ENCODE data around the gene COL6A1. TPM values are rescaled to one million over a fixed set of nuclear protein-coding genes. Genes with fewer than 3 reads are reported as not detected.
"Not testable (repeated sequence)": the region's sequence is repeated elsewhere in the genome, so short reads cannot be mapped to it uniquely, and the experiment has no call there.

Gene COL6A1
- total RNA-seq, 2 donors from 2014 or later: 606 to 689 TPM

DNA sequence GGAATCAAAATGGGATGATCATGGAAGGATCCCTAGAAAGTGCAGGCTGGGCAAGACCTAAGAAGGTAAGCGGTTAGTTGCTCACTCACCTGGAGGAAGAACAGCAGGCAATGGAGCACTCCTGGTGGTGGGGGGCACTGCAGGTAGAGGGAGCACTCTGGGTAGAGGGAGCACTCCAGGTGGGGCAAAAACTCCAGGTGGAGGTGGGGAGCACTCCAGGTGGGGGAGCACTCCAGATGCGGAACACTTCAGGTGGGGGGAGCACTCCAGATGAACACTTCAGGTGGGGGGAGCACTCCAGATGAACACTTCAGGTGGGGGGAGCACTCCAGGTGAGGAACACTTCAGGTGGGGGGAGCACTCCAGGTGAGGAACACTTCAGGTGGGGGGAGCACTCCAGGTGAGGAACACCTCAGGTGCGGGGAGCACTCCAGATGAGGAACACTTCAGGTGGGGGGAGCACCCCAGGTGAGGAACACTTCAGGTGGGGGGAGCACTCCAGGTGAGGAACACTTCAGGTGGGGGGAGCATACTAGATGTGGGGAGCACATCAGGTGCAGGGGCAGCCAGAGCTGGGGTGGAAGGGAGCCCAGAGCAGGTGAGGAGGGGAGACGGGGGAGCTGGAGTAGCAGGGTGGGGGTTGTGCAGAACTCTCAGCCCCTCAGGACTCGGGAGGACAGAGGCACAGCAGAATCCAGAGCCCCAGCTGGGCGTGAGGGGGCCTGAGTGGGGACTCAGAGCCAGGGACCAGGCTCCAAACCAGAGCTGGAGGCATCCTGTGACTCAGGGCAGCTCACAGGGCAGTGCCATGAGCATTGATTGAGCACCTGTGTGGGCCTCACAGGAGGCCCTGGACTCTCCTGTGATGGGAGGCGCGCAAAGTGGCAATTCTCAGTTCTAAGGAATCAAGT lies 37.7 kb upstream of the COL6A1 start:
- intact Hi-C loops (cut with DNase I): loop anchor here in 1 of 2 donors (1.0 to 10.0 kb wide), 2 partner anchors 40 to 341 kb away; partner anchors contain the start of genes MCM3AP and YBEY
- DNase-seq (ENCODE audit: low spot score): no peak

DNA sequence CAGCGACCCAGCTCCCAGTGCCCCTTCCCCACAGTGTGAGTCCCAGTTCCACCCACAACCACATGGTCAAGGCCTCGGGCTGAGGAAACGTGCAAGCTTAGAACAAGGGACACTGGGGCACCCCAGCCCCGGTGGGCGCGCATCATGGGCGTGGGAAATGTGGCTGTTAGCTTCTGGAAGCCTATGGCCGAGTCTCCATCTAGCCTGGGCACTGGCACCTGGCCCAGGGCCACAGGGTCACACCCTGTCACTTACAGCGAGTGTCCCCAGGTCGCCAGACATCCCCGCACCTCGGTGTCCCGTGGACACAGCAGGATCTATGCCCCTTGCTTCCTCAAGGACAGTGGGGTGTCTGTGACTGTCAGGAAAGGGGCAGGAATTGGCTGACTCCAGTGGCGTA lies 37.0 kb upstream of the COL6A1 start:
- intact Hi-C loops (cut with DNase I): loop anchor here in 1 of 2 donors (1.0 to 10.0 kb wide), 2 partner anchors 40 to 340 kb away; partner anchors contain the start of genes MCM3AP and YBEY

DNA sequence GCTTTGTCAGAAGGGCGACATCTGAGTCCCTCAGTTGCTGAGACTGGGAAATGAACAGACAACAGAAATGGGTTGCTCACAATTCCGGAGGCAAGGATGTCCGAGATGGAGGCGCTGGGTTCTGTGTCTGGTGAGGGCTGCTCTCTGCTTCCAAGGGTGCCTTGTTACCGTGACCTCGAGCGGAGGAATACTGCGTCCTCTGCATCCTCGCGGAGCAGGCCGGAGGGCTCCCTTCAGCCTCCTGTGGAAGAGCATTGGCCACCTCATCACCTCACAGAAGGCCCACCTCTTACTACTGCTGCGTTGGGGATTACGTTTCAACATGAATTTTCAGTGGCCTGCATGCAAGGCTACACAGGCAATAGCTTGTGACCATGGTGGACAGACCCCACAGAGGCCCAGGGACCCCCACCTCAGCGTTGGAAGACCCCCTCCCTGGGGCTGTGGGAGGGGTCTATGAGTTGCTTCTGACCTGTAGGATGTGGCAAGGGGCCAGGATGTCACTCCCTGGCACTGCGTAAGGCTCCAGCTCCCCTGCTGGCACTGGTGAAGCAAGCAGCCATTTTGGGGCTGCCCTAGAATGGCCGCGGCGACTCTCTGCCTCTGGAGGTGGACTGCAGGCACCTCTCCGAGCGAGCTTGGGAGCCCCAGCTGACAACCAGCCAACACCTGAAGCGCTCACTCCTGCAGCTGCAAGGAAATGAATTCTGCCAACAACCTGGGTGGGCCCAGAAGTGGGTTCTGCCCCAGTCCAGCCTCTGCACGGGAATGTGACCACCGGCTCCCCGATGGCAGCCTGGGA lies 36.3 kb upstream of the COL6A1 start:
- no peak for DNase-seq (ENCODE audit: low spot score)
- intact Hi-C loops (cut with DNase I): loop anchor here in 1 of 2 donors (10.0 kb wide), 1 partner anchor 340 kb away; the partner anchor contains the start of genes MCM3AP and YBEY

More for the DNA sequence above, 37.0 kb upstream of the COL6A1 start:
- DNase-seq (ENCODE audit: low spot score): no peak

DNA sequence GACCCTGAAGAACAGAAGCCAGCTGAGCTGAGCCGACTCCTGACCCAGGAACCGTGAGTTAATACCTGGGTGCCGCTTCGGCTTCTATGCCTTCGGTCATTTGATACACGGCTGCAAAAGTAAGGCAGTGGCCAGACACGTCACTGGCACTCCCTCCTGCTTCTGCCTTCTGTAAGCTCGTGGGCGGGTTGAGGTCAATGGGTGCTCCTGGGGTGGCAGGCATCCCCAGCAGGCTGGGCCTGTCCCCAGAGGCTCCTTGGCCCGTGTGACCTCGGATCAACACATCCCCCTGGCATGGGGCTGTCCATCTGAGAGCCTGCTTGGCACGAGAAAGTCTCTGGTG lies 35.7 kb upstream of the COL6A1 start:
- intact Hi-C loops (cut with DNase I): loop anchor here in 1 of 2 donors (10.0 kb wide), 1 partner anchor 339 kb away; the partner anchor contains the start of genes MCM3AP and YBEY
- DNase-seq (ENCODE audit: low spot score): no peak

DNA sequence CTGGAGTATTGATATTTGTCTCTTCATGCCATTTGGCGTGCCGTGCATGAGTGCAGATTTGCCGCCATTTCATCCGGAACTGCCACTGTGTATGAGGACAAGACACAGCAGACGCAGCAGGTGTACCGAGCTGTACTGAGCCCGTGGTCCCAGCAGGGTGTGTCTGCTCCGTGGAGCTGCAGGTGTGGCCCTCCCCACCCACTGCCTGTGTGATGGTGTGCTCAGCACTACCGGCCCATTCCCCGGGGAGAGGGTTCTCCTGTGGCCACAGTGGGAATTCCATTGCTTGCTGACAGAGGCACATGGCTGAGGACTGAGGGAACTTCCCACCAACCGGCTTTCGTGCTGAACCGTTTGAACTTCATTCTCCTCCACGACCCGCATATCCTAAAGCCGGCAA lies 34.3 kb upstream of the COL6A1 start:
- intact Hi-C loops (cut with DNase I): loop anchor here in 1 of 2 donors (10.0 kb wide), 1 partner anchor 338 kb away; the partner anchor contains the start of genes MCM3AP and YBEY
- no peak for DNase-seq (ENCODE audit: low spot score)

- DNase-seq (ENCODE audit: low spot score): no peak
- intact Hi-C loops (cut with DNase I): loop anchor here in 1 of 2 donors (10.0 kb wide), 1 partner anchor 337 kb away; the partner anchor contains the start of genes MCM3AP and YBEY
Measured at GRCh38 chr21:45947716-45948255, 33.8 kb upstream of the COL6A1 start.

DNA sequence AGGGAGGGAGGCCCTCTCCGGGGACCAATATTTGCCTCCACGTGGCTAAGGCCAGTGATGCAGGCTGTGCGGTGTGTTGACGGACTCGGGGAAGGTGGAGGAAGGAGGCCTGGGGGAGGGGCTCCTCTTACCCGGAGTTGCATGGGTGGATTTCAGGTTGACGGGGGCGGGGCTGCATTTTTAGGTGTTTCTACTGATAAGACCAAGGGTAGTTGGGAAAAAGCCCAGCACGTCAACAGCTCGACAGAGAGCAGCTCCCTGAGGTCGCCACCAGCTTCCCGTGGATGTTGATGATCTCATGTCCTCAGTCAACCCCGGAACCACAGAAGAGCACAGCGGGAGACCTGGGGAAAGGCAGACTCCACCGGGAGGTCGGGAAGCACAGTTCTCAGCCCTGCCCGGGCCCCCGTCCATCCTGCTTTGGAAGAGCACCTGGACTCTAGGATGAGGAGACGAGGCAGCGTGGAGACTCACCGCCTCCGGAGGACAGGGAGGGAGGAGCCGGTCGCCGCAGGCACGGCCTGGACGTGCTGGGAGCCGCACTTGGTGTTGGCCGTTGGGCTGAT lies 32.9 kb upstream of the COL6A1 start:
- intact Hi-C loops (cut with DNase I): loop anchor here in 1 of 2 donors (10.0 kb wide), 1 partner anchor 336 kb away; the partner anchor contains the start of genes MCM3AP and YBEY
- DNase-seq (ENCODE audit: low spot score): no peak

GRCh38 chr21:45949928-45950739 lies 31.4 kb upstream of the COL6A1 start:
- intact Hi-C loops (cut with DNase I): loop anchor here in 1 of 2 donors (10.0 kb wide), 1 partner anchor 335 kb away; the partner anchor contains the start of genes MCM3AP and YBEY
- DNase-seq (ENCODE audit: low spot score): no peak

GRCh38 chr21:45950740-45951515 lies 30.6 kb upstream of the COL6A1 start:
- intact Hi-C loops (cut with DNase I): no loop called here
- no peak for DNase-seq (ENCODE audit: low spot score)

DNA sequence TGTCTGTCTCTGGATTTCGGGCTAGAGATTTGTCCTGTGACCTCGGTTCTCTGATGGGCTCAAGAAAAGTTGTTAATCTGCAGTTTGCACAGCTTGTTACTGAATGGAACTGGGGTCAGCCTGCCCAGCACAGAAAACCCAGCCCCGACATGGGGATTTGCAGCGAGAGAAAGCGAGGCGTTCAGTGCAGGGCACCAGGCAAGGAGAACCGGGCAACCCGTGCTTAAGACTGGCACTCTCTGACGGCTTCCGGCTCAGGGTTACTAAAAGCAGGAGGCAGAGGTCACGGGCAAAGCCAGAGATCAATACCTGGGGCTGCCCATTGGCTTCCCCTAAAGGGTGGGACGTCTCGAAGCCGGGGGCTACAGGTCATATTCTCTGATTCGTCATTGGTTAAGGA lies 29.9 kb upstream of the COL6A1 start:
- no peak for DNase-seq (ENCODE audit: low spot score)
- intact Hi-C loops (cut with DNase I): no loop called here

GRCh38 chr21:45952527-45952926 lies 29.0 kb upstream of the COL6A1 start:
- DNase-seq (ENCODE audit: low spot score); intact Hi-C loops (cut with DNase I): not testable (repeated sequence)

GRCh38 chr21:45952974-45953373 lies 28.6 kb upstream of the COL6A1 start:
- intact Hi-C loops (cut with DNase I): no loop called here
- no peak for DNase-seq (ENCODE audit: low spot score)

DNA sequence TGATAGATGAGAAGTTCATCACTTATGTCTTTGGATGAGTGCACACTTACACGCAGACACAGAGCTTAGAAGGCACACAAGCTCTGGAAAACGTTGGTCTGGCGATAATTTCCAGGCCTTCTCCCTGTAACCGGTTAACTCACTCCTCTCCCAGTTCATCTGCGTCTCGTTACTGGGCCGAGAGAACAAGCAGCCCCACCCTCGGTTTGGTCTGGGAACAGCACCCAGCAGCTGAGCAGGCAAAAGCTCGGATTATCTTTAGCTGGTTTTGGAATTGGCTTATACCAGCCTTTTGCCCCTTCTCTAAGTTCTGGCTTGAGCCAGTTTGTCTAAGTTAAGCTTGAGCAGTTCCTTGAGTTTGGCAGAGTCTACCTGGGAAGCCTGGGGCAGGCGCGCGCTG lies 27.3 kb upstream of the COL6A1 start:
- DNase-seq (ENCODE audit: low spot score): no peak
- intact Hi-C loops (cut with DNase I): no loop called here

GRCh38 chr21:45954921-45955320 lies 26.6 kb upstream of the COL6A1 start:
- no peak for DNase-seq (ENCODE audit: low spot score)
- intact Hi-C loops (cut with DNase I): no loop called here

DNA sequence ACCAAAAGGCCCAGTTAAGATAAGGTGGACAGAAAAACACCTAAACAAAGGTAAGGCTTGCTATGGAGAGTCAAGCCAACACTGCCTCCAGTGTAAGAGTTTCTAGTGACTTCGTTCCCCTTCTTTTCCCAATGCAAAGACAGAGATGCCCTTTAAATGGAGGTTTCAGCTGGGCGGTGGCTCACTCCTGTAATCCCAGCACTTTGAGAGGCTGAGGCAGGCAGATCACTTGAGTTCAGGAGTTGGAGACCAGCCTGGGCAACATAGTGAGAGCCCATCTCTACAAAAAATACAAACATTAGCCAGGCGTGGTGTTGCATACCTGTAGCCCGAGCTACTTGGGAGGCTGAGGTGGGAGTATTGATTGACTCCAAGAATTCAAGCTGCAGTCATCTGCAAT lies 24.0 kb upstream of the COL6A1 start:
- no peak for DNase-seq (ENCODE audit: low spot score)
- intact Hi-C loops (cut with DNase I): no loop called here

DNA sequence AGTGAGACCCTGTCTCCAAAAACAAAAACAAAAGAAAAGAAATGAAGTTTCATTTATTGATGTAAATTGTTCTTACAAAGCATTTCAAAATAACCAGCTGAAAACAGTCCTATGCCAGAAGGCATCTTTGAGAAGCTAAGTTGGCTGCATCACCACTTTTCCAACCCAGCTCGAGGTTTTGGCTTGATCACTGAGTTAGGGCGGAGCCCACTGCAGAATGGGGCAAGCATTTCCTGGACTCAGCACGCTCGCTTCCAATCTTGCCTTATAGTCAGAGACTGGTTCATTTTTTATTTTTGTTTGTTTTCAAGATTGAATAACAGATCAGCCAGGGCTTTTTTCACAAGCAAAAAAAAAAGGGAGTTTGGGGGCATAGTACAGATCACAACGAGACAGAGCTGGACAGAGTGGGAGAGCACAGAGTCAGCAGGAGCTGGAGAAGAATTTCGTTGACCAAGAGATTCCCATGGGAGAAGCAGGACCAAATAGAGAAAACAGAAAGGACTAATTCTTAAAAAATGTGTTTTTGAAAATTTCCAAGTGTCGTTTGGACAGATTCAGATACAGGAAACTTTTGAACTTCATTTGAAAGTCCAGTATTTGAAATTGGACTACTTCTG lies 23.5 kb upstream of the COL6A1 start:
- intact Hi-C loops (cut with DNase I): no loop called here
- DNase-seq (ENCODE audit: low spot score): no peak

DNA sequence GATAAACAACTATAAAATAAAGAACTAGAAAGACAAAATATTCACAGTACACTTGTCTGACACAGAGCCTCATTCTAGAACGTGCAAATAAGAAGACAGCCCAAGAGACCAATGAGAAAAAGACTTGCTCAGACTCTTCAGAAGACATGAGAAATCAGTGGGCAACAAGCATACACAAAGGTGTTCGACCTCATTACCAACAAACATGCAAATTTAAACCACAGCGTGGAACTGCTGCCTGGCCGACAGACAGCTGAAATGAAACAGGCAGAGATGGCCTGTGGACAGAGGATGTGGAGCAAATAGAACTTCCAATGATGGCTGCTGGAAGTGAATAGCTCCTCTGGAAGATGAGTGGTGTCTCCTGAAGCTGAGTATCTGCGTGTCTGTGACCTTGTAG lies 22.4 kb upstream of the COL6A1 start:
- intact Hi-C loops (cut with DNase I): no loop called here
- DNase-seq (ENCODE audit: low spot score): no peak
